ENCODE measurements around the gene FAM227B.

FAM227B gene

GRCh38 chr15:49286649-49287404, 333.8 kb downstream of the FAM227B start:
- no peak for DNase-seq

- no peak for DNase-seq
Observed at GRCh38 chr15:49282366-49282765, 338.3 kb downstream of the FAM227B start.

- no peak for DNase-seq
Observed at GRCh38 chr15:49279521-49280456, 340.8 kb downstream of the FAM227B start.

- DNase-seq = no peak
Observed at GRCh38 chr15:49278751-49279150, 341.9 kb downstream of the FAM227B start.

All from activated gamma-delta T cell (primary cell).